Measurements from ENCODE around the gene LTC4S. TPM values are rescaled to one million over a fixed set of nuclear protein-coding genes. Genes with fewer than 3 reads are reported as not detected.
"Not testable (repeated sequence)": the region's sequence is repeated elsewhere in the genome, so short reads cannot be mapped to it uniquely, and the experiment has no call there.

The LTC4S gene
- total and polyA plus RNA-seq, 4 donors: 1.9 to 10.7 (median 8.4) TPM

GRCh38 chr5:179778591-179778990 lies 15.2 kb upstream of the LTC4S start:
- peaks cover 75% of the 10 kb centered on the region for H3K36me3 ChIP-seq (ENCODE audit: control insufficient read depth, insufficient read depth, low read length)

DNA sequence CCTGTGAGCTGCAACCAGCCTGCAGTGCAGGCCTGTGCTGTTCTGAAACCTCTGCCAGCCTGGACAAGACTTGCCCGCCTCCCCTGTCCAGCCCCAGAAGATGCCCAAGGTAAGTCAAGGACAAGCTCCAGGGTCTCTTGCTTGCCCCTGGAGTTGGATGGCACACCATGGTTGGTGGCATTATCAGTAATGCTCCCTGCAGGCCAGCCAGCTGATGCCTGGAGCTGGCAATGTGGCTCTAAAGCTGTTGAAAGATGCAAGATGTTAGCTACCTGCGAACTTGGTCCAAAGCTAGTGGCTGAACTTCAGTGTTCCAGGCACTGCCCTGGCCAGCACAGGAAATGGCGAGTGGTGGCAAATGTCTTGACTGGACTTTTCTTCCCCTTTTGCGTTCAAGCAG lies 14.0 kb upstream of the LTC4S start:
- H3K27me3 ChIP-seq (ENCODE audit: control insufficient read depth, insufficient read depth, low read length): no peaks in the 10 kb centered on the region
- WGBS (ENCODE audit: insufficient coverage): 96% methylated on average over 4 of the region's 4 CpGs
- H3K27ac ChIP-seq (ENCODE audit: low read depth, low read length): no peak overlapping the region
- H3K4me1 ChIP-seq (ENCODE audit: control insufficient read depth, insufficient read depth, low read length): peaks cover 3% of the 10 kb centered on the region
- no peaks in the 10 kb centered on the region for H3K9me3 ChIP-seq (ENCODE audit: control insufficient read depth, insufficient read depth, low read length)
- peaks cover 63% of the 10 kb centered on the region for H3K36me3 ChIP-seq (ENCODE audit: control insufficient read depth, insufficient read depth, low read length)
- DNase-seq (ENCODE audit: low read depth in 4 of 6, low spot score in 6 of 6): no peak
- H3K4me3 ChIP-seq (ENCODE audit: low read depth, low read length): no peak overlapping the region

More at GRCh38 chr5:179778591-179778990, 15.2 kb upstream of the LTC4S start:
- H3K4me1 ChIP-seq (ENCODE audit: control insufficient read depth, insufficient read depth, low read length): peaks cover 3% of the 10 kb centered on the region
- 99% methylated on average over 5 of the region's 5 CpGs for WGBS (ENCODE audit: insufficient coverage)
- no peak for DNase-seq (ENCODE audit: low read depth in 4 of 6, low spot score in 6 of 6)
- H3K4me3 ChIP-seq (ENCODE audit: low read depth, low read length): no peak overlapping the region
- no peak overlapping the region for H3K27ac ChIP-seq (ENCODE audit: low read depth, low read length)
- no peaks in the 10 kb centered on the region for H3K9me3 ChIP-seq (ENCODE audit: control insufficient read depth, insufficient read depth, low read length)
- no peaks in the 10 kb centered on the region for H3K27me3 ChIP-seq (ENCODE audit: control insufficient read depth, insufficient read depth, low read length)

GRCh38 chr5:179780362-179780761 lies 13.4 kb upstream of the LTC4S start:
- Histone ChIP-seq H3K4me1 (ENCODE audit: control insufficient read depth, insufficient read depth, low read length) (peaks cover 3% of the 10 kb centered on the region), H3K9me3 (ENCODE audit: control insufficient read depth, insufficient read depth, low read length) (no peaks in the 10 kb centered on the region), H3K27ac (ENCODE audit: low read depth, low read length) (no peak overlapping the region), H3K4me3 (ENCODE audit: low read depth, low read length) (no peak overlapping the region), H3K36me3 (ENCODE audit: control insufficient read depth, insufficient read depth, low read length) (peaks cover 59% of the 10 kb centered on the region), H3K27me3 (ENCODE audit: control insufficient read depth, insufficient read depth, low read length) (no peaks in the 10 kb centered on the region)
- DNase-seq (ENCODE audit: low read depth in 4 of 6, low spot score in 6 of 6): no peak
- WGBS (ENCODE audit: insufficient coverage): 78% methylated on average over 5 of the region's 7 CpGs

DNA sequence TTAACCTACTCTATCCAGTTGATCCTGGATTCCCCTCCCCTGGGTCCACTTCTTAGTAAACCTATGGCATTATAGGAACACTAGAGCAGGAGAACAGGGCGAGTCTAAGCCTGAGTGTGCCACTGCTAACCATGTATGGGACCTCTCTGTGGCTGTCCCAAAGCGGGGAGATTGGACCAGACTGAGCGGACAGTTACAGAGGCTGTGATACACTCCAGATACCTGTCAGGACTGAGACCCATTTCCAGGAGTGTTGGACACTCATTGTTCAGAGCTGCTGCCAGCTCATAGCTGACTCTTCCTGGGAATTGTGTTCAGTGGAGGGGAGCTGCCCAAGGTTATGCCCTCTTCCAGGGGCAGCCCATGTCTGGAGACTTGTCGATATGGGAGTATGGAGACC lies 11.9 kb upstream of the LTC4S start:
- DNase-seq (ENCODE audit: low read depth in 4 of 6, low spot score in 6 of 6): no peak
- peaks cover 51% of the 10 kb centered on the region for H3K36me3 ChIP-seq (ENCODE audit: control insufficient read depth, insufficient read depth, low read length)
- no peaks in the 10 kb centered on the region for H3K9me3 ChIP-seq (ENCODE audit: control insufficient read depth, insufficient read depth, low read length)
- 98% methylated on average over 4 of the region's 4 CpGs for WGBS (ENCODE audit: insufficient coverage)
- no peaks in the 10 kb centered on the region for H3K27me3 ChIP-seq (ENCODE audit: control insufficient read depth, insufficient read depth, low read length)
- H3K27ac ChIP-seq (ENCODE audit: low read depth, low read length): no peak overlapping the region
- H3K4me1 ChIP-seq (ENCODE audit: control insufficient read depth, insufficient read depth, low read length): peaks cover 3% of the 10 kb centered on the region
- H3K4me3 ChIP-seq (ENCODE audit: low read depth, low read length): no peak overlapping the region

DNA sequence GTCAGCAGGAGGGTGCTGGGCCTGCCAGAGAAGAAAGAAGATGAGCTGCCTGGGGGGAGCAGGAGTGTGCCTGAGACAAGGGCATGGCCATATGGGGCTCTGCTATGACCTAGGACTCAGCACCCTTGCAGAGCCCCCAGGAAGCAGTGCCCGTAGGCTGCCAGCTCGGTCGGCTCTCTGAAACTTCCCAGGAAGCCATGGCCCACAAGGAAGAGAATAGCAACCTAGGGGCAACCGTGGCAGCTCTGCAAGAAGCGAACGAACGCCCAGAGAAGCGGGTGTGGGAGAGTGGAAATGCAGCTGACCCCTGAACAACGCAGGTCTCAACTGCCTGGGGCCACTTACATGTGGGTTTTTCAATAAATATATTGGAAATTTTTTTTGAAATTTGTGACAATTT lies 10.7 kb upstream of the LTC4S start:
- Histone ChIP-seq H3K36me3 (ENCODE audit: control insufficient read depth, insufficient read depth, low read length) (peaks cover 45% of the 10 kb centered on the region), H3K4me3 (ENCODE audit: low read depth, low read length) (no peak overlapping the region), H3K4me1 (ENCODE audit: control insufficient read depth, insufficient read depth, low read length) (no peaks in the 10 kb centered on the region), H3K9me3 (ENCODE audit: control insufficient read depth, insufficient read depth, low read length) (no peaks in the 10 kb centered on the region), H3K27ac (ENCODE audit: low read depth, low read length) (no peak overlapping the region), H3K27me3 (ENCODE audit: control insufficient read depth, insufficient read depth, low read length) (no peaks in the 10 kb centered on the region)
- WGBS (ENCODE audit: insufficient coverage): 96% methylated on average over 7 of the region's 9 CpGs
- DNase-seq (ENCODE audit: low read depth in 4 of 6, low spot score in 6 of 6): no peak

GRCh38 chr5:179786861-179787260 lies 6.9 kb upstream of the LTC4S start:
- no peak for DNase-seq (ENCODE audit: low read depth in 4 of 6, low spot score in 6 of 6)
- Histone ChIP-seq H3K4me3 (ENCODE audit: low read depth, low read length) (no peak overlapping the region), H3K27me3 (ENCODE audit: control insufficient read depth, insufficient read depth, low read length) (no peaks in the 10 kb centered on the region), H3K4me1 (ENCODE audit: control insufficient read depth, insufficient read depth, low read length) (no peaks in the 10 kb centered on the region), H3K36me3 (ENCODE audit: control insufficient read depth, insufficient read depth, low read length) (peaks cover 19% of the 10 kb centered on the region), H3K27ac (ENCODE audit: low read depth, low read length) (no peak overlapping the region), H3K9me3 (ENCODE audit: control insufficient read depth, insufficient read depth, low read length) (no peaks in the 10 kb centered on the region)
- 90% methylated on average over 12 of the region's 12 CpGs for WGBS (ENCODE audit: insufficient coverage)

DNA sequence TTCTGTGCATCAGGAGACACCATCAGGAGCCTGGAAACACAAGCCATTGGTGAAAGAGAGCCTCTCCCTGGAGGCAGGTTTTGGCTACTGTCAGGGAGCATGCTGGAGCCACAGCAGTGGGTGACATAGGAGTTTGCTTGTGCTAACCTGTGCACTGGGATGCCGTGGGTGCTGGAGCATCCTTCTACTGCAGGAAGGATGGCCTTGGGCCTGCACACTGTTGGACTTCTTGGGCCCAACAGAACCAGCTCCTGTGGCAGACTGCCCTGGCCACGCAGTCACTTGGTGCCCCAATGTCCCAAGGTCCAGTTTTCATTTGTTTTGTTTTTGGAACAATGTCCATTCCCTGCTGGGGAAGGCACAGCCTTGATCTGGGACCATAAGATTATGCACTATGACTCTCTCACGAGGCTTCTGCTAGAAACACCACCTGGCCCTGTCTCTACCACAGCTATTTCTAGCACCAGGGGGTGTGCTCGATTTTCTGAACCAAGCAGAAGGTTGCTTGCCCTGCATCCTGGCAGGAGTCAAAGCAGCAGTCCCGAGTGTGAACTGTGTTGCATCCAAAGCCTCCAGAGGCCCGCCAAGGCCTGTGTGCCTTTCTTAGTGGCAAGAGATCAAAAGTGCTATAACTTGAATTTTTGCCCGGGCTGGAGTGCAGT lies 5.5 kb upstream of the LTC4S start:
- Histone ChIP-seq H3K27ac (ENCODE audit: low read depth, low read length) (no peak overlapping the region), H3K36me3 (ENCODE audit: control insufficient read depth, insufficient read depth, low read length) (peaks cover 21% of the 10 kb centered on the region), H3K9me3 (ENCODE audit: control insufficient read depth, insufficient read depth, low read length) (no peaks in the 10 kb centered on the region), H3K27me3 (ENCODE audit: control insufficient read depth, insufficient read depth, low read length) (no peaks in the 10 kb centered on the region), H3K4me1 (ENCODE audit: control insufficient read depth, insufficient read depth, low read length) (peaks cover 5% of the 10 kb centered on the region), H3K4me3 (ENCODE audit: low read depth, low read length) (no peak overlapping the region)
- no peak for DNase-seq (ENCODE audit: low read depth in 4 of 6, low spot score in 6 of 6)
- 92% methylated on average over 7 of the region's 7 CpGs for WGBS (ENCODE audit: insufficient coverage)

- DNase-seq (ENCODE audit: low read depth in 4 of 6, low spot score in 6 of 6); H3K27ac ChIP-seq (ENCODE audit: low read depth, low read length): not testable (repeated sequence)
- 100% methylated on average over 7 of the region's 9 CpGs for WGBS (ENCODE audit: insufficient coverage)
Observed at GRCh38 chr5:179789278-179789677, 4.5 kb upstream of the LTC4S start.

GRCh38 chr5:179791881-179792611 lies 1.7 kb upstream of the LTC4S start:
- no peak for DNase-seq (ENCODE audit: low read depth in 4 of 6, low spot score in 6 of 6)
- Histone ChIP-seq H3K4me3 (ENCODE audit: low read depth, low read length) (no peak overlapping the region), H3K27ac (ENCODE audit: low read depth, low read length) (no peak overlapping the region), H3K9me3 (ENCODE audit: control insufficient read depth, insufficient read depth, low read length) (no peaks in the 10 kb centered on the region), H3K36me3 (ENCODE audit: control insufficient read depth, insufficient read depth, low read length) (peaks cover 28% of the 10 kb centered on the region), H3K27me3 (ENCODE audit: control insufficient read depth, insufficient read depth, low read length) (no peaks in the 10 kb centered on the region), H3K4me1 (ENCODE audit: control insufficient read depth, insufficient read depth, low read length) (peaks cover 37% of the 10 kb centered on the region)
- 67% methylated on average over 15 of the region's 15 CpGs for WGBS (ENCODE audit: insufficient coverage)

More at GRCh38 chr5:179789278-179789677, 4.5 kb upstream of the LTC4S start:
- not testable (repeated sequence) for H3K27me3 ChIP-seq (ENCODE audit: control insufficient read depth, insufficient read depth, low read length); H3K9me3 ChIP-seq (ENCODE audit: control insufficient read depth, insufficient read depth, low read length); H3K4me3 ChIP-seq (ENCODE audit: low read depth, low read length)
- peaks cover 26% of the 10 kb centered on the region for H3K36me3 ChIP-seq (ENCODE audit: control insufficient read depth, insufficient read depth, low read length)
- H3K4me1 ChIP-seq (ENCODE audit: control insufficient read depth, insufficient read depth, low read length): peaks cover 14% of the 10 kb centered on the region

All from spinal cord (tissue), 10 donors.